Astrocyte (in vitro differentiated cells and primary cell): ENCODE measurements around the gene CHRNA4.

Experiments
- EZH2 ChIP-seq: IDR thresholded peaks from 2 replicates; pipeline ENCODE4 v1.6.1; 2012; ENCODE audit warnings: mild to moderate bottlenecking, low read length, inconsistent platforms; ENCODE audit not compliant: insufficient read depth
- TF ChIP-seq, protein P1 (sequence below): IDR thresholded peaks from 2 replicates; pipeline ENCODE4 v1.5.1; 2011; ENCODE audit warnings: low read depth, mild to moderate bottlenecking, inconsistent platforms, low read length, moderate library complexity; ENCODE audit not compliant: insufficient read depth

DNA sequence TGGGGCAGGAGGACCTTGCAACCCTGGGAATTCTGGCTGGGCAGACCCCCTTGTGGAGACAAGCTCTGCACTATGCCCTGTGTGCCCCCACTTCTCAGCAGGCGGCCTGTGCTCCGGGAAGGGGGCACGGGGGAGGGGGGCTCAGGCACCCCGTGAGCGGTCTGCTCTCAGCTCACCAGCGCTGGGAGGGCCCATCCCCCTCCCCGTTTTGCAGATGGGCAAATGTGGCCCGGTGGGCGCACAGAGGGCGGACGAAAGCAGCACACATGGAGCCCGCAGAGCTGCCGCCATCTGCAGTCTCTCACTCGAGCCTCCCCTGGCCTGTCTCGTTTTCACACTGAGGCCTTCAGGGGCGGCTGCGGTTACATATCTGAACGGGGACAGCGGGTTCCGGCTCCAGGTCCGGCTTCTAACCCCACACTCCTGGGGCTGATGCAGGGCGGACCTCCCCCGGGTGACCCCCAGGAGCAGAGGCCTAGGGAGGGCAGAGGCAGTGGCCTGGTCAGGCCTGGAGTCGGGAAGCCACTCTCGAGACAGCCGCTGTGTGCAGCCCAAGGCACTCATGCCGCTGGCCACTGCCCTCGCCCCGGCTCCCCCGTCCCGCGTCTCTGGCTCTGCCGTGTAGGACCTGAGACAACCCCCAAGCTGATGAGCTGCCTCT is 13.9 kb downstream of the CHRNA4 start:
- TF ChIP-seq, protein P1, sequence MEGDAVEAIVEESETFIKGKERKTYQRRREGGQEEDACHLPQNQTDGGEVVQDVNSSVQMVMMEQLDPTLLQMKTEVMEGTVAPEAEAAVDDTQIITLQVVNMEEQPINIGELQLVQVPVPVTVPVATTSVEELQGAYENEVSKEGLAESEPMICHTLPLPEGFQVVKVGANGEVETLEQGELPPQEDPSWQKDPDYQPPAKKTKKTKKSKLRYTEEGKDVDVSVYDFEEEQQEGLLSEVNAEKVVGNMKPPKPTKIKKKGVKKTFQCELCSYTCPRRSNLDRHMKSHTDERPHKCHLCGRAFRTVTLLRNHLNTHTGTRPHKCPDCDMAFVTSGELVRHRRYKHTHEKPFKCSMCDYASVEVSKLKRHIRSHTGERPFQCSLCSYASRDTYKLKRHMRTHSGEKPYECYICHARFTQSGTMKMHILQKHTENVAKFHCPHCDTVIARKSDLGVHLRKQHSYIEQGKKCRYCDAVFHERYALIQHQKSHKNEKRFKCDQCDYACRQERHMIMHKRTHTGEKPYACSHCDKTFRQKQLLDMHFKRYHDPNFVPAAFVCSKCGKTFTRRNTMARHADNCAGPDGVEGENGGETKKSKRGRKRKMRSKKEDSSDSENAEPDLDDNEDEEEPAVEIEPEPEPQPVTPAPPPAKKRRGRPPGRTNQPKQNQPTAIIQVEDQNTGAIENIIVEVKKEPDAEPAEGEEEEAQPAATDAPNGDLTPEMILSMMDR: no peak
- no peak for TF ChIP-seq EZH2
